Glutamatergic neuron (in vitro differentiated cells): ENCODE data around the gene SSBP1. TPM values are rescaled to one million over a fixed set of nuclear protein-coding genes. Genes with fewer than 3 reads are reported as not detected.
A peak's percentile ranks its signal among the peaks of the same experiment; 100 is the strongest.

Experiments
- DNase-seq: peaks from one replicate; pipeline ENCODE4 v3.0.0; 2022
- H3K27ac Mint-ChIP-seq: one replicate; pipeline ENCODE4 v1.8.0; 2020; ENCODE audit warnings: mild to moderate bottlenecking, mixed read lengths, inconsistent platforms; ENCODE audit not compliant: unreplicated experiment
- H3K27me3 Mint-ChIP-seq: one replicate; pipeline ENCODE4 v1.8.0; 2020; ENCODE audit warnings: mild to moderate bottlenecking, moderate library complexity, mixed read lengths, inconsistent platforms; ENCODE audit not compliant: unreplicated experiment
- H3K36me3 Mint-ChIP-seq: one replicate; pipeline ENCODE4 v1.8.0; 2020; ENCODE audit warnings: mild to moderate bottlenecking, mixed read lengths, inconsistent platforms; ENCODE audit not compliant: unreplicated experiment
- H3K4me1 Mint-ChIP-seq: one replicate; pipeline ENCODE4 v1.8.0; 2020; ENCODE audit warnings: mild to moderate bottlenecking, low read depth, mixed read lengths, inconsistent platforms; ENCODE audit not compliant: unreplicated experiment
- H3K4me3 Mint-ChIP-seq: one replicate; pipeline ENCODE4 v1.8.0; 2020; ENCODE audit warnings: mild to moderate bottlenecking, mixed read lengths, inconsistent platforms; ENCODE audit not compliant: unreplicated experiment
- H3K9me3 Mint-ChIP-seq: one replicate; pipeline ENCODE4 v1.8.0; 2020; ENCODE audit warnings: mild to moderate bottlenecking, moderate library complexity, mixed read lengths, inconsistent platforms; ENCODE audit not compliant: unreplicated experiment
- total RNA-seq: library from RNA; stranded (reverse); fragmentation: NEBNext Ultra II Directional; extraction: Animal tissue kit (Norgen Biotek cat#: 25700); gene quantifications from one replicate; pipeline ENCODE4 v1.2.1, GENCODE V29; 2021; ENCODE audit not compliant: unreplicated experiment
- TF ChIP-seq, protein P1 (sequence below): fragments of 200-600 bp; sonication (generic); IDR thresholded peaks from one replicate; pipeline ENCODE4 v1.5.0; 2021; ENCODE audit not compliant: partially characterized antibody, unreplicated experiment

The SSBP1 gene
- total RNA-seq, 1 donor from 2014 or later, result 123 TPM

DNA sequence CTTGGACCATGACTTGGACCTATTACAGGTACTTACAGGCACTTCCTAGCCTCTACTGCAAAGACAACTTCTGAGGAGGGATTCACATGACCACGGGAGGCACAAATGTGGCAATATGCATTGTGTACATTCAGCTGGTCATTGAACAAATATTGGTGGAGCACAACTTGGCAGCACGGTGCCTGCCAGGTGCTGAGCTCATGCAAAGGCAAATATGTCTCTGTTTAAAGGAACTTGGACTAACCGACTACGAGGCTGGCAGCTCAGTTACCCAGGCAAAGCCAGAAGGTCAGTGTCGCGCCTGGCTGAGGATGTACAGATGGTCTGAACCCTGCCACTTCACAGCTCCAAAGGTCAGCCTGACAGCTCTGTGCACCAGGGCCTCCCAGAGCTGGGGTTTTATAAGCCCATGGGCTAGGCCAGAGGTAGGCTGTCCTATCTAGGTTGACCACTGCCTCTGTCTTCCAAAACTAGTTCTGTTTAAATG, 42.3 kb upstream of the SSBP1 start:
- H3K4me3 Mint-ChIP-seq, result peak overlapping the region; percentile 10
- peak; percentile 42 for DNase-seq
- H3K4me1 Mint-ChIP-seq, result peaks cover 22% of the 10 kb centered on the region
- H3K27me3 Mint-ChIP-seq, result no peaks in the 10 kb centered on the region
- no peaks in the 10 kb centered on the region for H3K36me3 Mint-ChIP-seq
- H3K27ac Mint-ChIP-seq, result peak overlapping the region; percentile 24
- H3K9me3 Mint-ChIP-seq, result peaks cover 2% of the 10 kb centered on the region
- TF ChIP-seq, protein P1, sequence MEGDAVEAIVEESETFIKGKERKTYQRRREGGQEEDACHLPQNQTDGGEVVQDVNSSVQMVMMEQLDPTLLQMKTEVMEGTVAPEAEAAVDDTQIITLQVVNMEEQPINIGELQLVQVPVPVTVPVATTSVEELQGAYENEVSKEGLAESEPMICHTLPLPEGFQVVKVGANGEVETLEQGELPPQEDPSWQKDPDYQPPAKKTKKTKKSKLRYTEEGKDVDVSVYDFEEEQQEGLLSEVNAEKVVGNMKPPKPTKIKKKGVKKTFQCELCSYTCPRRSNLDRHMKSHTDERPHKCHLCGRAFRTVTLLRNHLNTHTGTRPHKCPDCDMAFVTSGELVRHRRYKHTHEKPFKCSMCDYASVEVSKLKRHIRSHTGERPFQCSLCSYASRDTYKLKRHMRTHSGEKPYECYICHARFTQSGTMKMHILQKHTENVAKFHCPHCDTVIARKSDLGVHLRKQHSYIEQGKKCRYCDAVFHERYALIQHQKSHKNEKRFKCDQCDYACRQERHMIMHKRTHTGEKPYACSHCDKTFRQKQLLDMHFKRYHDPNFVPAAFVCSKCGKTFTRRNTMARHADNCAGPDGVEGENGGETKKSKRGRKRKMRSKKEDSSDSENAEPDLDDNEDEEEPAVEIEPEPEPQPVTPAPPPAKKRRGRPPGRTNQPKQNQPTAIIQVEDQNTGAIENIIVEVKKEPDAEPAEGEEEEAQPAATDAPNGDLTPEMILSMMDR, result no peak

DNA sequence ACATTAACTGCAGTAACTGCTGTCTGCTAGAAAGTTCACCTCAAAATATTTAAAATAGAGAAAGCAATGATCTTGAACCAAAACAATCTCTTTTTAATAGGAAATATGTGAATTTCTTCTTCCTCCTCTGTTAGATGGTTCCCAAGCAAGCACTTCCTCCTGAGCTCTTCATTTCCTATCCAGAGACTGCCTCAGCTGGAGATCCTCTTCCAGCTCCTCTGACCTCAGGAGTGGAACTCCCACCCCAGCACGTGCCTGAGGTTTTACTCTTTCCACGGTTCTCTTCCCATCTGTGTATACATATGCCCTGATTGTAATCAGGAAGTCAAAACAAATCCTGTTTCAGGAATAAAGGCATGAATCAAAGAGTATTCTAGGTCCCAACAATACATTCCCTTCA, 41.8 kb upstream of the SSBP1 start:
- H3K36me3 Mint-ChIP-seq, result no peaks in the 10 kb centered on the region
- H3K4me1 Mint-ChIP-seq, result peaks cover 24% of the 10 kb centered on the region
- no peak for DNase-seq
- peaks cover 2% of the 10 kb centered on the region for H3K9me3 Mint-ChIP-seq
- peak overlapping the region; percentile 3 for H3K4me3 Mint-ChIP-seq
- no peak overlapping the region for H3K27ac Mint-ChIP-seq
- H3K27me3 Mint-ChIP-seq, result no peaks in the 10 kb centered on the region
- TF ChIP-seq, protein P1, result no peak

DNA sequence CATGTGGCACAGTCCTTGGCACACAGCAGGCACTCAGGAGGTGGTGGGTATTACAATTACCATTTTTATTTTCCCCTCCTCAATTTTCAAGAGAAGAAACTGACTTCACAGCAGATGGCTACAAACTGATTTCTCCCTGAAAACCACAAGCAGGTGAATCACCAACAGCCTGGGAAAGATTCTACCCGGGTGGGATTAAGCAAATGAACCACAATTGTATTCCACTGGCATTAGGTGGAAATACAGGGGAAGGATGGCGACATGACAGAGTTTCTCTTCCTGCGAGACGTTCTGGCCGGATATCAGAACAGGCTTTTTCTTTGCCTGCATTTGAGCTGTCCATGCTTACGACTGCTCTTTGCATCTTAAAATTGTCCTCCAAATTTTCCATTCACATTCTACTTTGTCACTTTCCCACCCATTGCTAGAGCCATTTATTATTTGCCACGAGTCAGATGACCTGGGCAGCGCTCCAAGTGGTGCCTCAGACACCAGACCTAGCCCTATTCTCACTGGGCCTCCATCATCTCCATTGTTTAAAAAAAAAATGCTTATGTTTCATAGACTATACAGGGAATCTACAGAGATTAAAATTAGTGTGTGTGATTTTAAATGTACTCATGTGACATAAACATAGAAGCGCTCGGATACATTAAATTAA, 40.8 kb upstream of the SSBP1 start:
- Mint-ChIP-seq H3K9me3 (peaks cover 2% of the 10 kb centered on the region), H3K4me1 (peaks cover 24% of the 10 kb centered on the region), H3K27ac (no peak overlapping the region)

DNA sequence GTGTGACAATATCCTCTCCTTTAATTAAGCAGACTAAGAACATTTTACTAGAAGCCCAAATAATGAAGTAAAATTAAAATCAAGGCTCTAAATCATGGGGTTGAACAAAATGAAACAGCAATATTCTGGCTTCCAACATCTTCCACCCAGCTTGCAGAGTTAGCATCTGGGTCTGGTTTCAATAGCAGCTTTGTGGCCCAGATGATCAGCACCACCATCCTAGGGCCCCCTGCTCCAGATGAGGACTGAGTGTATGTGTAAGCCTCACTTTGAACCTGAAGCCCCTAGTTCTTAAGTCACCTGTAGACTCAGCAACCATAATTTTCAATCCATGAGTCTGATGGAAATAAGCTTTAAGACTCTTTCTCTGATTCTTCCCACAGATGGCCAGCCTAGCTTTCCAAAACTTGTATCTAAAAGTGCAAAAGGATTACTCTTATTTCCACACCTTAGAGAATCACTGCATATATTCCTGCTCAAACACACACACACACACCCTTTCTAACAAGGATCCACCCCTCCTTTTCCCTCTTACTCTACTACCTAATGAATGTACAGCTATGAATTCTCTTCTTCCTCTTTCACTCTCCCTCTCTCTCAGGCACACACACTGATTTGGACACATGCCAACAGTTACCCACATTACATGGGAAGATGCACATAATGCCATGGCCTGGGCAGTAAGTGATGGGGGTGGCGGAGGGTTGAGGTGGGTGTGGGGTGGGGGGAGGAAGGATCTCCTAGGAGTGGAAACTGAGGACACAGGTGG, 39.7 kb upstream of the SSBP1 start:
- no peaks in the 10 kb centered on the region for H3K36me3 Mint-ChIP-seq
- peaks cover 2% of the 10 kb centered on the region for H3K9me3 Mint-ChIP-seq
- DNase-seq, result no peak
- H3K27ac Mint-ChIP-seq, result no peak overlapping the region
- H3K27me3 Mint-ChIP-seq, result no peaks in the 10 kb centered on the region
- H3K4me1 Mint-ChIP-seq, result peaks cover 24% of the 10 kb centered on the region
- peak overlapping the region; percentile 32 for H3K4me3 Mint-ChIP-seq
- TF ChIP-seq, protein P1, result no peak

More for the DNA sequence above, 40.8 kb upstream of the SSBP1 start:
- DNase-seq, result no peak
- TF ChIP-seq, protein P1, result no peak
- no peaks in the 10 kb centered on the region for H3K36me3 Mint-ChIP-seq
- no peak overlapping the region for H3K4me3 Mint-ChIP-seq
- H3K27me3 Mint-ChIP-seq, result no peaks in the 10 kb centered on the region

DNA sequence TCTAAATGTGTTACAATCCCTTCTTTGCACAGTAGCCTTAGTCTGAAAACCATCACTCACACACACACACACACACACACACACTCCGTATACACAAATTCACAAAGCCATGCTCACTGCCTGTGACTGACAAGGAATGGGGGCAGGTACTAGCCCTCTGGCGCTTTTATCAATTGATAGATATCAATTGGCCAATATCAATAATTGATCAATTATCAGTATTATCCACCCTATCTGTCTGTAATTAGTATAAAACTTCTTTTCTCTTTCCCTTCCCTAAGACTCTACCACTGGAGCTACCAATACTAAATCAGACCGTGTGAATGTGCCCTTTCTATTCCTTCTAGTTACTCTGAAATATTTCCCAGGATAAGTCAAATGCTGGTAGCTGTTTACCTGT, 38.3 kb upstream of the SSBP1 start:
- TF ChIP-seq, protein P1, result no peak
- H3K27me3 Mint-ChIP-seq, result no peaks in the 10 kb centered on the region
- peak overlapping the region; percentile 83 for H3K4me3 Mint-ChIP-seq
- peaks cover 2% of the 10 kb centered on the region for H3K9me3 Mint-ChIP-seq
- H3K4me1 Mint-ChIP-seq, result peaks cover 24% of the 10 kb centered on the region
- DNase-seq, result no peak
- H3K36me3 Mint-ChIP-seq, result no peaks in the 10 kb centered on the region
- H3K27ac Mint-ChIP-seq, result no peak overlapping the region
